Activated naive CD8-positive, alpha-beta T cell treated with anti-CD3 and anti-CD28 coated beads for 36 hours (primary cell): ENCODE measurements around the gene HSPBP1. TPM values are rescaled to one million over a fixed set of nuclear protein-coding genes. Genes with fewer than 3 reads are reported as not detected.

Experiments
- DNase-seq: peaks from one replicate; pipeline ENCODE4 v3.0.0; 2021
- H3K27ac Mint-ChIP-seq: one replicate; pipeline ENCODE4 v1.8.0; 2022; ENCODE audit warnings: mild to moderate bottlenecking, moderate library complexity, mixed read lengths
- H3K27me3 Mint-ChIP-seq: one replicate; pipeline ENCODE4 v1.8.0; 2022; ENCODE audit warnings: mild to moderate bottlenecking, mixed read lengths
- H3K36me3 Mint-ChIP-seq: one replicate; pipeline ENCODE4 v1.8.0; 2021; ENCODE audit warnings: mild to moderate bottlenecking, mixed read lengths
- H3K4me1 Mint-ChIP-seq: one replicate; pipeline ENCODE4 v1.8.0; 2021; ENCODE audit warnings: mixed read lengths
- H3K4me3 Mint-ChIP-seq: one replicate; pipeline ENCODE4 v1.8.0; 2022; ENCODE audit warnings: mild to moderate bottlenecking, moderate library complexity, mixed read lengths
- H3K9me3 Mint-ChIP-seq: one replicate; pipeline ENCODE4 v1.8.0; 2022; ENCODE audit warnings: mixed read lengths
- total RNA-seq, 2 experiments: library from RNA; stranded (reverse); gene quantifications; one replicate each; pipeline ENCODE4 v1.2.3, GENCODE V29; 2021

Gene HSPBP1
- total RNA-seq, 2 experiments from 2014 or later = 68.0 to 69.7 TPM

DNA sequence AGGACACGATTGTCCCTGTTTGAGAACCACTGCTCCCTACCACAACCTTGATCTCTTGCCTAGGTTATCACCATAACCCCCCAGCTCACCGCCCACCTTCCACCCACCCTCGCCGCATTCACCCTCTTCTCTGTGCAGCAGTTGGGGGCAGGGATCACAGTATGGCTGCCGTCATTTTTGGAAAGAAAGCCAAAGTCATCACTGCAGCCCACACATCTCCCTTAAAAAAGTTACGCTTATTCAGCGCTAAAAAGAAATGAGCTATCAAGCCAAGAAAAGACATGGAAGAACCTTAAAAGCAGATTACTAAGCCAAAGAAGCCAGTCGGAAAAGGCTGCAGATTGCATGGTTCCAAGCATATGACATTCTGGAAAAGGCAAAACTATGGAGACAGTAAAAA lies 10.6 kb downstream of the HSPBP1 start:
- Mint-ChIP-seq H3K36me3 (peaks cover 25% of the 10 kb centered on the region), H3K27ac (no peak overlapping the region), H3K4me3 (no peak overlapping the region), H3K9me3 (peaks cover 4% of the 10 kb centered on the region), H3K27me3 (no peaks in the 10 kb centered on the region), H3K4me1 (peaks cover 1% of the 10 kb centered on the region)
- DNase-seq = no peak

- no peak overlapping the region for H3K4me3 Mint-ChIP-seq
- H3K27me3 Mint-ChIP-seq = no peaks in the 10 kb centered on the region
- no peak for DNase-seq
- H3K27ac Mint-ChIP-seq = no peak overlapping the region
- peaks cover 18% of the 10 kb centered on the region for H3K36me3 Mint-ChIP-seq
- H3K9me3 Mint-ChIP-seq = peaks cover 4% of the 10 kb centered on the region
- no peaks in the 10 kb centered on the region for H3K4me1 Mint-ChIP-seq
Measured at GRCh38 chr19:55266840-55267239, 13.1 kb downstream of the HSPBP1 start.

DNA sequence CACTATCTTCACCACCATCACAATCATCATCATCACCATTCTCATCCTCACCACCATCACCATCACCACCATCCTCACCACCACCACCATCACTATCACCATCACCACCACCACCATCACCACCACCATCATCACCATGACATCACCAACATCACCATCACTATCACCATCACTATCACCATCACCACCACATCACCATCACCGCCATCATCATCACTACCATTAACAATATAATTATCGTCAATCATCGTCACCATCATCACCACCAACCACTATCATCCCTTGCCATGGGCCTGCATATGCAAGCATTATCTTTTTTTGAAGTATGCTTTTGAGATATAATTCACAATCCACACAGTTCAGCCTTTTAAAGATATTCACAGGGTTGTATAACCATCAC lies 13.5 kb downstream of the HSPBP1 start:
- no peak overlapping the region for H3K4me3 Mint-ChIP-seq
- H3K27ac Mint-ChIP-seq = no peak overlapping the region
- peaks cover 4% of the 10 kb centered on the region for H3K9me3 Mint-ChIP-seq
- peaks cover 19% of the 10 kb centered on the region for H3K36me3 Mint-ChIP-seq
- DNase-seq = no peak
- H3K27me3 Mint-ChIP-seq = no peaks in the 10 kb centered on the region
- H3K4me1 Mint-ChIP-seq = no peaks in the 10 kb centered on the region

DNA sequence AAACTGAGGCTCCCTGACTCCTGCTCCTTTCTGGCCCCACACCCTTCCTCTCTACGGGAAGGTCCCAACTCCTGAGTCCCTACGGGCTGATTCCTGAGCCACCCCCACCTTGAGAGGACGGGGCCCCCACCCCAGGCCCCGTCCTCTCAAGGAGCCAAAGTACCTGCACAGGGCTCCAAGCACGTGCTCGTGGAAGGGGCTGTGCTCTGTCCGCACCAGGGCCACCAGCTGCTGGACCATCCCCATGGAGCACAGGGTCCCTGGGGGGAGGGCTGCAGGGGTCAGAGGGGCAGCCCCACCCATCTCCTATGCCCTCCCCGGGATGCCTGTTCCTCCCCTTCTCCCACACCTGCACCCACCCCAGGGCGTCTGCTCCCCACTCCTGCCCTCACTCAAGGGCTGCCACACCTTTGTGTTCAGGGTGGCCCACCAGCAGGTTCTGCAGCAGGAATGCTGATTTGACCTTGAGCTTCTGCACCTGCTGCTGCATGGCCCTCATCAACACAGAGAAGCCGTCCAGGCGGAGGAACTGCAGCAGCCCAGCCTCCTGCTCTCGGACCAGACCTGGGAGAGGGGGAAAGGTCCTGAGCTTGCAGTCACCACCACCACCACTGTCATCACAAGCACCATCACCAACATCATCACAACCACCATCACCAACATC lies 14.1 kb downstream of the HSPBP1 start:
- DNase-seq = no peak
- H3K36me3 Mint-ChIP-seq = peaks cover 20% of the 10 kb centered on the region
- H3K9me3 Mint-ChIP-seq = peaks cover 4% of the 10 kb centered on the region
- H3K4me3 Mint-ChIP-seq = no peak overlapping the region
- H3K4me1 Mint-ChIP-seq = no peaks in the 10 kb centered on the region
- no peaks in the 10 kb centered on the region for H3K27me3 Mint-ChIP-seq
- H3K27ac Mint-ChIP-seq = no peak overlapping the region

- Mint-ChIP-seq H3K36me3 (peaks cover 18% of the 10 kb centered on the region), H3K9me3 (peaks cover 4% of the 10 kb centered on the region), H3K4me3 (no peak overlapping the region), H3K4me1 (peaks cover 4% of the 10 kb centered on the region), H3K27me3 (no peaks in the 10 kb centered on the region), H3K27ac (no peak overlapping the region)
- no peak for DNase-seq
Measured at GRCh38 chr19:55265173-55265572, 14.7 kb downstream of the HSPBP1 start.

- peaks cover 5% of the 10 kb centered on the region for H3K4me1 Mint-ChIP-seq
- no peak overlapping the region for H3K4me3 Mint-ChIP-seq
- DNase-seq = no peak
- peaks cover 4% of the 10 kb centered on the region for H3K9me3 Mint-ChIP-seq
- H3K36me3 Mint-ChIP-seq = peaks cover 18% of the 10 kb centered on the region
- no peak overlapping the region for H3K27ac Mint-ChIP-seq
- H3K27me3 Mint-ChIP-seq = no peaks in the 10 kb centered on the region
Measured at GRCh38 chr19:55264531-55264930, 15.4 kb downstream of the HSPBP1 start.

- Mint-ChIP-seq H3K27ac (no peak overlapping the region), H3K9me3 (peaks cover 4% of the 10 kb centered on the region), H3K4me1 (peaks cover 8% of the 10 kb centered on the region), H3K4me3 (no peak overlapping the region), H3K36me3 (peaks cover 23% of the 10 kb centered on the region), H3K27me3 (no peaks in the 10 kb centered on the region)
- DNase-seq = no peak
Measured at GRCh38 chr19:55262359-55262758, 17.6 kb downstream of the HSPBP1 start.

- Mint-ChIP-seq H3K4me1 (peaks cover 13% of the 10 kb centered on the region), H3K4me3 (no peak overlapping the region), H3K9me3 (peaks cover 4% of the 10 kb centered on the region), H3K36me3 (peaks cover 28% of the 10 kb centered on the region), H3K27ac (no peak overlapping the region), H3K27me3 (no peaks in the 10 kb centered on the region)
- no peak for DNase-seq
Measured at GRCh38 chr19:55261671-55262126, 18.2 kb downstream of the HSPBP1 start.

GRCh38 chr19:55259540-55260210 lies 20.2 kb downstream of the HSPBP1 start:
- peak overlapping the region; percentile 97 for H3K27ac Mint-ChIP-seq
- H3K36me3 Mint-ChIP-seq = peaks cover 42% of the 10 kb centered on the region
- no peaks in the 10 kb centered on the region for H3K27me3 Mint-ChIP-seq
- H3K4me1 Mint-ChIP-seq = peaks cover 30% of the 10 kb centered on the region
- H3K4me3 Mint-ChIP-seq = peak overlapping the region; percentile 89
- no peaks in the 10 kb centered on the region for H3K9me3 Mint-ChIP-seq
- DNase-seq = no peak

DNA sequence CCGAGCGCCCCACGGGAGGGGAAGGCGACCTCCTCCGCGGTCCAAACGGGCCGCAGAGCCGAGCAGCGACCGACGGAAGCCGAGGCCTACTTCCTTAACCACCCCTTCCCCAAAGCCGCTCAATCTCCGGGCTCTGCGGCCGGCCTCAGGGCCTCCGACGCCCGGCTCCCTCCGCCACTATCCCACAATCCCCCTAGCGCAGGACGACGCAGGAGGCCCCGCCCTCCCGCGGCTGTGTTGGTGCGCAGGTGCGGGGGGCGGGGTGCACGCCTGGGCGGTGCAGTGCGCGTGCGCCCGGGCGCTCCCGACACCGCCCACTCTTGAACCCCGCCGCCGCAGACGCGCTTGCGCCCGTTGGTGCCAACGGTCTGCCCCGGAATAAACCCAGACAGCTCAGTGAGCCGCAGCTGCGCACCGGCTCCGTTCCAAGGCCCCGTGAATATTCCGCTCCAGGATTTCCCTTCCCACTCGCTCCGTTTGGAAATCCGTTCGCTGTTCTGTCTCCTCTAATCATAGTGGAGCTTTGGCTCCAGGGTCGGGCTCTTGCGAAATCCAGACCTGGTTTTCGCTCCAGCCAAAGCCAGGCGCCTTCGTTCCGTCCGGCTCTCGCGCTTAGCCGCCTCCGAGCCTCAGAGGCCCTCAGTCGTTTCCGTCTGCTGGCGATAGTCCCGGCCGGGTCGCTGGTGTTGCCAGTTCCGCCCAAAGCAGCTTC lies 20.9 kb downstream of the HSPBP1 start, which contains the start of gene PPP6R1:
PPP6R1 (minus strand) TSS at position 190 of the 712 bp plus-strand sequence. CDS start 11,914 bp downstream, outside the sequence.
- H3K4me1 Mint-ChIP-seq = peaks cover 30% of the 10 kb centered on the region
- peak within 1 kb of the TSS; percentile 100 for H3K4me3 Mint-ChIP-seq
- no peaks in the 10 kb centered on the region for H3K27me3 Mint-ChIP-seq
- DNase-seq = peak; percentile 98
- H3K27ac Mint-ChIP-seq = peak within 1 kb of the TSS; percentile 98
- H3K36me3 Mint-ChIP-seq = peaks cover 49% of the 10 kb centered on the region
- no peaks in the 10 kb centered on the region for H3K9me3 Mint-ChIP-seq

GRCh38 chr19:55258476-55258827 lies 21.5 kb downstream of the HSPBP1 start:
- peak; percentile 61 for DNase-seq

DNA sequence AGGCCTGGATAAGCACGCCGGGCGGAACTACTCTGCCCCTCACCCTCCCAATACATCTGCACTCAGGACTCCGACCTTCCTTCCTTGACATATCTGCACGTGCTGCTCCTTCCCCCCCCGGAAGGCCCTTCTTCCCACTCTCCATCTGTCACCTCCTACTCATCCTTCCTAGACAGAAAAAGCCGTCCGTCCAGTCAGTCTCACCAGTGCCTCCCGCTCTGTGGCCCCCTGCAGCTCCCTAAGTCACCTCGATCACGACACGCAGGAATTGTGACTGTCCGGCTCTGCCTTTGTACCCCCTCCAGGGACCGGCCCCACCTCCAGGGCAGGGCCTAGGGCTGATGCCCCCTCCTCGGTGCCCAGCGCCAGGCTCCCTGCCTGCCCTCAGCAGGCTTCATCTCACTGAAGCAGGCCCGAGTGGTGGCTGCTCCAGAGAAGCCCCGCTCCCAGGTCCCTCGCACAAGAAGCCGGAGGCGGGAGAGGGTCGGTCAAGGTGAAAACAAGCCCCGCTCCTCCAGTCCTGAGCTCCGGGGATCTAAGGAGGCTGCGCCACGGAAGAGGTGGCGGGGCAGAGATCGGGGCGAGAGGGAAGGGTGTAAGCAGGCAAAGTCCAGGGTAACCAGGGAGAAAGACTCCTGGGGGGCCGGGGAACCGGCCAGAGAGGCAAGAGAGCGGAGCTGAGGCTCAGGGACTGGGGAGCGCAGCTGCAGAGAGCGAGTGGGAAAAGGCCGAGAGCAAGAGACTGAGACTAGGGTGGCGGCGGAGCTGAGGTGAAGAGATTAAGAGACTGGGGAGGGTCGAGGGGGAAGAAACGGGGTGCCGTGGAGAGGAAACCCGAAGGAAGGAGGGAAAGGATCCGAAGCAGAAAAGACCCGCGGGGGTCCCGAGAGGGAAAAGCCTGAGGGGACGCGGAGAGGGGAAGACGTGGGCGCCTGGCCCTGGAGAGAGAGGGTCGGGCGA lies 22.2 kb downstream of the HSPBP1 start:
- H3K9me3 Mint-ChIP-seq = no peaks in the 10 kb centered on the region
- DNase-seq = peak; percentile 26
- peaks cover 56% of the 10 kb centered on the region for H3K36me3 Mint-ChIP-seq
- H3K27me3 Mint-ChIP-seq = no peaks in the 10 kb centered on the region
- peaks cover 41% of the 10 kb centered on the region for H3K4me1 Mint-ChIP-seq
- H3K4me3 Mint-ChIP-seq = peak overlapping the region; percentile 100
- peak overlapping the region; percentile 98 for H3K27ac Mint-ChIP-seq

More at GRCh38 chr19:55258476-55258827, 21.5 kb downstream of the HSPBP1 start:
- H3K4me1 Mint-ChIP-seq = peaks cover 34% of the 10 kb centered on the region
- H3K27me3 Mint-ChIP-seq = no peaks in the 10 kb centered on the region
- peak overlapping the region; percentile 97 for H3K27ac Mint-ChIP-seq
- no peaks in the 10 kb centered on the region for H3K9me3 Mint-ChIP-seq
- H3K4me3 Mint-ChIP-seq = peak overlapping the region; percentile 89
- H3K36me3 Mint-ChIP-seq = peaks cover 54% of the 10 kb centered on the region

DNA sequence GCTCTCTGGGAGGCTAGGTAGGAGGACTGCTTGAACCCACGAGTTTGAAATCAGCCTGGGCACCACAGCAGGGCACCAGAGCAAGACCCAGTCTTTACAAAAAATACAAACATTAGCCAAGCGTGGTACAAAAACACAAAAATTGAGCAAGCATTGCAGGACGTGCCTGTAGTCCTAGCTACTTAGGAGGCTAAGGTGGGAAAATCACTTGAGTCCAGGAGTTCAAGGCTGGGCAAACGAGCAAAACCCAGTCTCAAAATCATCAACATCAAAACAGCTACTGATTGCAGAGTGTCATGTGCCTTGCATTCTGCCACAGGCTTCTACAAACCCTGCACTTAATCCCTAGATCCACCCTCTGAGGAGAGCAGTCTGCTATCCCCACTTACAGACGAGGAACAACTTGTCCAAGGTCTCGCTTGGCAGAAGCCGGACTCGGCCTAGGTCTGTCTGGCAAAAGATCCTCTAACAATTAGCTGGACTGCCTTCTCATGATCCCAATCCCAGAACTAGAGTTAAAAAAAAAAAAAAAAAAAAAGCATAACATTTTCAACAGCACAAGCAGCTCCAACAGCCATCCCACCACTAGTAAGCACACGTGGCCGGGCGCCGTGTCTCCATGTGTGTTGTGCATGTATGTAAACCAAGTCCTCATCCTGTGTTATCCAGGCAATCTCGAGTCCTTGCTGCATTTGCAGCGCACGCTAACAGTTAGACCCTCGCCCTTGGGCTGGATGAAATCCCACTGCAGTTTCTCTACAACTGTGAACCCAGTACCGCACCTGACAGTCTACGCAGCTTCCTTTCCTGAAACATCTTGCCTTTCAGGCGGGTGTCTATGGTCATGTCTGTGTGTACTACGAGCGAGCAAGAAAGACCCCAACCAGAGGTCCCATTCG lies 23.1 kb downstream of the HSPBP1 start:
- Mint-ChIP-seq H3K4me3 (peak overlapping the region; percentile 100), H3K27ac (peak overlapping the region; percentile 98), H3K9me3 (no peaks in the 10 kb centered on the region), H3K4me1 (peaks cover 46% of the 10 kb centered on the region), H3K27me3 (no peaks in the 10 kb centered on the region), H3K36me3 (peaks cover 53% of the 10 kb centered on the region)
- DNase-seq = peak; percentile 18
